ENCODE data around the gene SDK1. TPM values are rescaled to one million over a fixed set of nuclear protein-coding genes. Genes with fewer than 3 reads are reported as not detected.

SDK1 gene
- total and polyA plus RNA-seq, 10 of the 15 experiments (the other 5 are each of a cell fraction or from before 2014, with no cell fraction given), result 0.14 to 0.33 TPM; not detected in 8

DNA sequence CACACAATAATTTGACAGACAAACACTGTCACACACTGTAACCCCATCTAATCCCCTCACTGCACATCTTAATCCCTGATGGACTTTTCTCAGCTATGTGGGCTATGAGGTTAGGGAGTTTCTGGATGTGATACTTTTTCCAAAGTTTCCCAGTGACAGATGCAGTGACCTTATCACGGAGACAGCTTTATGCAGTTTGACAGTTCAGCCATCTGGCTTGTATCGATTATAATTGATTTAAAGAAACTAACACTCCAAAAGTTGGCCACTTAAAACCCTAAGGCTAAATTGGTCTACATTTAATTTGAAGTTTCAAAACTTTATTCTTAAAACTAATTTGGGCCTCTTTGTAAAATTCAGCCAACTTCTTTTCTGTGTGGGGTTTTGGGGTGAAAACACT lies 196.7 kb downstream of the SDK1 start (continued):
- TF ChIP-seq, protein P1, sequence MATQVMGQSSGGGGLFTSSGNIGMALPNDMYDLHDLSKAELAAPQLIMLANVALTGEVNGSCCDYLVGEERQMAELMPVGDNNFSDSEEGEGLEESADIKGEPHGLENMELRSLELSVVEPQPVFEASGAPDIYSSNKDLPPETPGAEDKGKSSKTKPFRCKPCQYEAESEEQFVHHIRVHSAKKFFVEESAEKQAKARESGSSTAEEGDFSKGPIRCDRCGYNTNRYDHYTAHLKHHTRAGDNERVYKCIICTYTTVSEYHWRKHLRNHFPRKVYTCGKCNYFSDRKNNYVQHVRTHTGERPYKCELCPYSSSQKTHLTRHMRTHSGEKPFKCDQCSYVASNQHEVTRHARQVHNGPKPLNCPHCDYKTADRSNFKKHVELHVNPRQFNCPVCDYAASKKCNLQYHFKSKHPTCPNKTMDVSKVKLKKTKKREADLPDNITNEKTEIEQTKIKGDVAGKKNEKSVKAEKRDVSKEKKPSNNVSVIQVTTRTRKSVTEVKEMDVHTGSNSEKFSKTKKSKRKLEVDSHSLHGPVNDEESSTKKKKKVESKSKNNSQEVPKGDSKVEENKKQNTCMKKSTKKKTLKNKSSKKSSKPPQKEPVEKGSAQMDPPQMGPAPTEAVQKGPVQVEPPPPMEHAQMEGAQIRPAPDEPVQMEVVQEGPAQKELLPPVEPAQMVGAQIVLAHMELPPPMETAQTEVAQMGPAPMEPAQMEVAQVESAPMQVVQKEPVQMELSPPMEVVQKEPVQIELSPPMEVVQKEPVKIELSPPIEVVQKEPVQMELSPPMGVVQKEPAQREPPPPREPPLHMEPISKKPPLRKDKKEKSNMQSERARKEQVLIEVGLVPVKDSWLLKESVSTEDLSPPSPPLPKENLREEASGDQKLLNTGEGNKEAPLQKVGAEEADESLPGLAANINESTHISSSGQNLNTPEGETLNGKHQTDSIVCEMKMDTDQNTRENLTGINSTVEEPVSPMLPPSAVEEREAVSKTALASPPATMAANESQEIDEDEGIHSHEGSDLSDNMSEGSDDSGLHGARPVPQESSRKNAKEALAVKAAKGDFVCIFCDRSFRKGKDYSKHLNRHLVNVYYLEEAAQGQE (IDR thresholded peaks at IDR 0.05; ENCODE audit: low read depth, low read length), result no peak
- TF ChIP-seq TCF12 (IDR thresholded peaks at IDR 0.05; ENCODE audit: low read depth, low read length) (no peak), PAX8 (IDR thresholded peaks at IDR 0.05) (no peak)

DNA sequence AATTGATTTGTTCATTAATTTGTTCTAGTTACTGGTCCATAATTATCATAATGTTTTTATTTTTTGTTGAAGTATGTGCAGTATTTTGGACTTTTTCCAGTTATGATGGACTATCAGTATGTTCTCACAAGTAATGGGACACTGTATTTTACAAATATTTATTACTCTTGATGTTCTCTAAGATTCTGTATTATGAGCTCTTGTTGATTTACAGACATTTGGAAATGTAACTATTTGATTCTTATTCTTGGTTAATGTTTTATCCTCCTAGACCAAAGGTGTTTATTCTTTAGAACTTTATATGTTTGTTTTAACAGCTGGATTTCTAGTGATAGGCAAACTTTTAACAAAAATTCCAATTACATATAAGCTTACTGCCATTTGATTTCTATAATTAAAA lies 200.6 kb downstream of the SDK1 start:
- FAIRE-seq, result no peak
- no TSS peak for BruUV-seq (replicated peaks)
- H3K79me2 ChIP-seq (ENCODE audit: control insufficient read depth, insufficient read depth, low read length), result no peaks in the 10 kb centered on the region
- ChIA-PET POLR2A (no interaction called here), RAD21 (ENCODE audit: unreplicated experiment) (no interaction called here), SMC1A (ENCODE audit: uncharacterized antibody, unreplicated experiment) (no interaction called here), CTCF (no interaction called here)
- no peak overlapping the region for H3K9ac ChIP-seq (ENCODE audit: control insufficient read depth, insufficient read depth, low read length)
- H3K4me3 ChIP-seq, result no peak overlapping the region
- no peak overlapping the region for H2AFZ ChIP-seq (ENCODE audit: control insufficient read depth, low read depth, low read length)
- no peaks in the 10 kb centered on the region for H3K4me1 ChIP-seq (ENCODE audit: control insufficient read depth, insufficient read depth, low read length)
- no peak for DNase-seq (ENCODE audit: low read depth, low spot score)
- no peak for ATAC-seq
- no peaks in the 10 kb centered on the region for H3K27me3 ChIP-seq (replicated peaks in 1 of 2; ENCODE audit: control insufficient read depth in 2 of 2, insufficient read depth in 2 of 2, low read length in 1 of 2)
- no peak overlapping the region for H3K27ac ChIP-seq (ENCODE audit: control insufficient read depth, insufficient read depth)
- H3K4me2 ChIP-seq (ENCODE audit: control insufficient read depth, insufficient read depth), result no peak overlapping the region
- H3K9me3 ChIP-seq (replicated peaks; ENCODE audit: control insufficient read depth, insufficient read depth, low read length), result no peaks in the 10 kb centered on the region
- intact Hi-C loops (cut with micrococcal nuclease; ENCODE audit: unreplicated experiment) (no loop called here), in situ Hi-C loops (cut with MboI) (no loop called here)
- no peaks in the 10 kb centered on the region for H4K20me1 ChIP-seq (ENCODE audit: control insufficient read depth, insufficient read depth)
- no peaks in the 10 kb centered on the region for H3K36me3 ChIP-seq (ENCODE audit: control insufficient read depth in 2 of 2, insufficient read depth in 2 of 2, low read length in 1 of 2)
- TF ChIP-seq IKZF2 (IDR thresholded peaks at IDR 0.05) (no peak), ESRRA (IDR thresholded peaks at IDR 0.05; ENCODE audit: low read length) (no peak), NFYA (IDR thresholded peaks at IDR 0.05; ENCODE audit: borderline replicate concordance, low read depth, low read length) (no peak), ZNF217 (IDR thresholded peaks at IDR 0.05) (no peak), FOXM1 (IDR thresholded peaks at IDR 0.05; ENCODE audit: low read depth, low read length) (no peak), TARDBP (IDR thresholded peaks at IDR 0.05; ENCODE audit: borderline replicate concordance) (no peak), YBX1 (IDR thresholded peaks at IDR 0.05) (no peak), MEF2A (IDR thresholded peaks at IDR 0.05; ENCODE audit: insufficient read depth, low read depth, low read length) (no peak)
- TF ChIP-seq, protein P2, sequence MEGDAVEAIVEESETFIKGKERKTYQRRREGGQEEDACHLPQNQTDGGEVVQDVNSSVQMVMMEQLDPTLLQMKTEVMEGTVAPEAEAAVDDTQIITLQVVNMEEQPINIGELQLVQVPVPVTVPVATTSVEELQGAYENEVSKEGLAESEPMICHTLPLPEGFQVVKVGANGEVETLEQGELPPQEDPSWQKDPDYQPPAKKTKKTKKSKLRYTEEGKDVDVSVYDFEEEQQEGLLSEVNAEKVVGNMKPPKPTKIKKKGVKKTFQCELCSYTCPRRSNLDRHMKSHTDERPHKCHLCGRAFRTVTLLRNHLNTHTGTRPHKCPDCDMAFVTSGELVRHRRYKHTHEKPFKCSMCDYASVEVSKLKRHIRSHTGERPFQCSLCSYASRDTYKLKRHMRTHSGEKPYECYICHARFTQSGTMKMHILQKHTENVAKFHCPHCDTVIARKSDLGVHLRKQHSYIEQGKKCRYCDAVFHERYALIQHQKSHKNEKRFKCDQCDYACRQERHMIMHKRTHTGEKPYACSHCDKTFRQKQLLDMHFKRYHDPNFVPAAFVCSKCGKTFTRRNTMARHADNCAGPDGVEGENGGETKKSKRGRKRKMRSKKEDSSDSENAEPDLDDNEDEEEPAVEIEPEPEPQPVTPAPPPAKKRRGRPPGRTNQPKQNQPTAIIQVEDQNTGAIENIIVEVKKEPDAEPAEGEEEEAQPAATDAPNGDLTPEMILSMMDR (IDR thresholded peaks at IDR 0.05 in 2 of 3, conservative IDR thresholded peaks at IDR 0.05 in 1 of 3; ENCODE audit: control insufficient read depth in 2 of 3, extremely low read depth in 1 of 3, insufficient read depth in 1 of 3, low read depth in 3 of 3, low read length in 3 of 3), result no peak

Data from GM12878 (cell line).